Epithelial cell of esophagus (primary cell): Measurements from ENCODE around the gene EPHA8.

Experiments used
- DNase-seq: peaks from one replicate; pipeline ENCODE4 v3.0.0; 2010; ENCODE audit warnings: low read depth
- H3K4me3 ChIP-seq: 2 replicates; pipeline ENCODE4 v1.5.1; 2011; ENCODE audit warnings: mild to moderate bottlenecking, low read length, control low read depth
- CTCF ChIP-seq: IDR thresholded peaks from 2 replicates; pipeline ENCODE4 v1.5.1; 2011; ENCODE audit warnings: low read depth, mild to moderate bottlenecking, low read length, control low read depth, inconsistent platforms; ENCODE audit not compliant: insufficient read depth; ENCODE audit errors: missing control alignments

Gene EPHA8

GRCh38 chr1:22651941-22652856, 88.9 kb downstream of the EPHA8 start:
- no peak for DNase-seq
- TF ChIP-seq CTCF: no peak
- no peak overlapping the region for H3K4me3 ChIP-seq

DNA sequence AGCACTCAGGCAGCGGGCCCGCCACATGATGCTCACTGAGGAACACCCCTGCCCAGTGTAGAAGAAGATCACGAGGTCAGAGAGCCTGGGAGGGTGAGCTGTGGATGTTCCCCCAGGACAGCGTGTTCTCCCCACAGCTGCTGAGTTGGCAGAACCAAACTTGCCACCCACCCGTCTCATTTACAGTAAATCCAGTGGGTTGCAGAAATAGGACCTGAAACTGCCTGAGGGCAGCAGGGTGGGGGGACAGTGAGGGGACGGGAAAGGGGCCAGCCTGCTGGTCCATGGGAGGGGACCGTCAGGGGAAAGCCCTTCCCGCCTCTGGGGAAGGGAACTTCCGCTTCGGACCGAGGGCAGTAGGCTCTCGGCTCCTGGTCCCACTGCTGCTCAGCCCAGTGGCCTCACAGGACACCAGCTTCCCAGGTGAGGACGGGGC, 89.6 kb downstream of the EPHA8 start, which contains the start of gene C1QB:
TSS of gene C1QB (plus strand) at position 356 of the 436 bp plus-strand sequence. CDS start 6,227 bp downstream, outside the sequence.
- no peak within 1 kb of the TSS for H3K4me3 ChIP-seq
- no peak for DNase-seq
- no peak for TF ChIP-seq CTCF
